Measurements from ENCODE around the gene BCAP29.

The BCAP29 gene

DNA sequence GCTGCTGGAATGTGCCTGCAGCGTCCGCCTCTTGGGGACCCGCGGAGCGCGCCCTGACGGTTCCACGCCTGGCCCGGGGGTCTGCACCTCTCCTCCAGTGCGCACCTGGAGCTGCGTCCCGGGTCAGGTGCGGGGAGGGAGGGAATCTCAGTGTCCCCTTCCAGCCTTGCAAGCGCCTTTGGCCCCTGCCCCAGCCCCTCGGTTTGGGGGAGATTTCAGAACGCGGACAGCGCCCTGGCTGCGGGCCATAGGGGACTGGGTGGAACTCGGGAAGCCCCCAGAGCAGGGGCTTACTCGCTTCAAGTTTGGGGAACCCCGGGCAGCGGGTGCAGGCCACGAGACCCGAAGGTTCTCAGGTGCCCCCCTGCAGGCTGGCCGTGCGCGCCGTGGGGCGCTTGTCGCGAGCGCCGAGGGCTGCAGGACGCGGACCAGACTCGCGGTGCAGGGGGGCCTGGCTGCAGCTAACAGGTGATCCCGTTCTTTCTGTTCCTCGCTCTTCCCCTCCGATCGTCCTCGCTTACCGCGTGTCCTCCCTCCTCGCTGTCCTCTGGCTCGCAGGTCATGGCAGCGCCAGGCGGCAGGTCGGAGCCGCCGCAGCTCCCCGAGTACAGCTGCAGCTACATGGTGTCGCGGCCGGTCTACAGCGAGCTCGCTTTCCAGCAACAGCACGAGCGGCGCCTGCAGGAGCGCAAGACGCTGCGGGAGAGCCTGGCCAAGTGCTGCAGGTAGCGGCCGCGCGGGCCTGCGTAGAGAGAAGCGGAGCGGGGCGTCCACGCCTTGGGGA lies 81.2 kb downstream of the BCAP29 start:
- DNase-seq (ENCODE audit: insufficient read length, low spot score) (peak; percentile 20), FAIRE-seq (no peak)

DNA sequence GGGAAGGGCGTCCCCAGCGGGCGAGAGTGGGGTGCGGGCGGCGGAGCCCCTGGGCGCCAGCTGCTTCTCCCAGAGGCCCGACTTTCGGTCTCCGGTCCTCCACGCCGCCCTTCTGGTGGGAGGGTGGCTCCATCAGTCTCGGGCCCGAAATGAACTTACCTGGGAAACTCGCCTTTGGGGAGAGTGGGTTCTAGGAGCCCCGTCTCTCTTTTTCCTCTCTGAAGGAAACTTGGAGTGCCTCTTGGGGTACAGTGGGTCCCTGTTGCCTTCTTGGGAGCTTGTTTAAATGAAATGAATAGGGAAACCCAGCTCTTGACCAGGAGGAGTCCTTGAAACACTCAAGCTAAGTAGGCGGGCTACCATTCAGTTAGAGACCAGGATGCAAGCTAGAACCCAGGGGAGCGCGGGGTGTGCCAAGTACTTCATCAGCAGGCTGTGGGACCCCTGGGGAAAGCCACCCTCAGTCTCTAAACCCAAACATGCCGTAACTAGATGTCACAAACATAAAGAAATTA lies 81.9 kb downstream of the BCAP29 start:
- FAIRE-seq = no peak

DNA sequence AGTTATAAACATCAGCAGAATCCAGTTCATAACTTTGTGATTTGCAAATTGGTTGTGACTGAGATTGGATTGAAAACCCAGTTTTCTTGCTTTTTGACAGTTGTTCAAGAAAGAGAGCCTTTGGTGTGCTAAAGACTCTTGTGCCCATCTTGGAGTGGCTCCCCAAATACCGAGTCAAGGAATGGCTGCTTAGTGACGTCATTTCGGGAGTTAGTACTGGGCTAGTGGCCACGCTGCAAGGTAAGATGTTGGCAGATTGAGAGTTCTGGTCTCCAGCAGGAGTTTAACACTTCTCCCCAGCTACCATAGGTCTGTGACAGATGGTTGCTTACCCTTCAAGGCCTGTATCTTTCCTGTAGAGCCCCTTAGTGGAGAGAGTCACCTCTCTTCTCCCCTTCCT lies 83.2 kb downstream of the BCAP29 start:
- no peak for FAIRE-seq
- no peak for DNase-seq (ENCODE audit: insufficient read length, low spot score)

More for the DNA sequence above, 81.9 kb downstream of the BCAP29 start:
- no peak for DNase-seq (ENCODE audit: insufficient read length, low spot score)

DNA sequence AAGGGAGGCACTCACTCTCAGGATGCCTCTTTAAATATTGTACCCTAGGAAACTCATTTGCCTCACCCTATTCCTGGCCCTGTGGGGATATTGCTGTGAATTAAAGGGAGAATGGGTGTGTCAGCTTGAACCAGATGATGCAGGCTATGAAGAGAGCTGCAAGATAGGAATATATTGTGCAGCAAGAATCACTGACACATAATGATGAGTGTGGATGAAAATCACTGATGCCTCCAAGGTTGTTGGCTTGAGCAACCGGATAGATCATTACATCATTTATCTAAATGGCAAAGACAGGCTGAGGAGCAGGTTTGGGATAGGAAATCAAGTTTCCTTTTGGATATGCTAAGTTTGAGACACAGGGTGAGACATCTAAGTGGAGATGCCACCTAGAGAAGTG lies 86.7 kb downstream of the BCAP29 start:
- DNase-seq (ENCODE audit: insufficient read length, low spot score) = no peak
- no peak for FAIRE-seq

DNA sequence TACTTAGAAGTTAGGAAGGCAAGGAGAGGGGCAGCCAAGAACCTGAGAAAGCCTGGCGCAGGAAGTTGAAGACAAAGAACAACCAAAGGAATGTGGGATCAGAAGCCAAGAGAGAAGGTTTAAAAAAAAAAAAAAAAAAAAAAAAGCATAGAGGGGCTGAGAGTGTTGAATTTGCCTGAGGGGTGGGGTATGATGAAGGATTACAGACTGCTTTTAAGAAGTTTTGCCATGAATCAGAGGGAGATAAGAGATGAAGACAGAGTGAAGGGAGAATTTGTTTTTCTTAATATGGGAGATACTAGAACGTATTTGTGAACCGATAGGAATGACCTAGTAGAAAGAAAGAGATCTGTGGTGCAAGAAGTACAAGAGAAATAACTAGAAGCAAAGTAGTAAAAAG lies 87.3 kb downstream of the BCAP29 start:
- FAIRE-seq (no peak), DNase-seq (ENCODE audit: insufficient read length, low spot score) (no peak)

DNA sequence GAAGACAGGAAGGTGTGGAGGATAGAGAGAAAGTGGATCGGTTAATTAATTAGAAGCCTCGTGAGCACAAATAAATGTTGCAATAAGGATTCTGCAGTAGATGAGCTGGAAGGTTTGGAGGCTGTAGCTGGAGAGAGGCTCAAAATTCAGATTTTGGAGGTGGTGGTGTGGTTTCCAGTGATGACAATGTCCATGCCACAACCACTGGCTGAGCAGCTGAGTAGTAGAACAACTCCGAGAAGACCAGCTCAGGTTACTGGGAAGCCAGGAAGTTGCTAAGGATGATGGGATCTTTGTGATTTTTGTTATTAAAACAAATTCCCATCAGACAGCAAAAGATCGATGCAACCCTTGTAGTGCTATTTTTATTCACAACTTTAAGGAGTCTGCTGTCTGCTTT lies 88.2 kb downstream of the BCAP29 start:
- DNase-seq (ENCODE audit: insufficient read length, low spot score) (no peak), FAIRE-seq (no peak)

All from HTR-8/SVneo (cell line).